CD4-positive, alpha-beta memory T cell (primary cell): ENCODE measurements around the gene GPR183. TPM values are rescaled to one million over a fixed set of nuclear protein-coding genes. Genes with fewer than 3 reads are reported as not detected.
A peak's percentile ranks its signal among the peaks of the same experiment; 100 is the strongest.

Experiments
- CTCF ChIA-PET: fragments of 350-600 bp; sonication (Branson Sonifier 250); formaldehyde crosslinking; loops from one replicate; lab custom pipeline; 2021; ENCODE audit warnings: inconsistent platforms; ENCODE audit not compliant: partially characterized antibody; lab: Charles Lee
- POLR2A ChIA-PET: fragments of 350-600 bp; sonication (Branson Sonifier 250); formaldehyde crosslinking; loops from one replicate; lab custom pipeline; 2021; ENCODE audit not compliant: partially characterized antibody; lab: Charles Lee
- DNase-seq, 5 donors: peaks; one replicate each; pipeline versions ENCODE4 v3.0.0 to v3.0.0-alpha.2; 2020 to 2022; ENCODE audit warnings: mixed read lengths in 1 of 5
- H3K27ac ChIP-seq: one replicate; pipeline ENCODE4 v1.7.0; 2013; ENCODE audit warnings: low read depth, low read length
- H3K27me3 ChIP-seq: 2 replicates; pipeline ENCODE4 v1.7.0; 2013; ENCODE audit warnings: mild to moderate bottlenecking, low read length, moderate library complexity; ENCODE audit not compliant: insufficient read depth
- H3K36me3 ChIP-seq: 2 replicates; pipeline ENCODE4 v1.7.0; 2013; ENCODE audit warnings: mild to moderate bottlenecking, low read length, moderate library complexity; ENCODE audit not compliant: insufficient read depth
- H3K4me1 ChIP-seq: 2 replicates; pipeline ENCODE4 v1.7.0; 2013; ENCODE audit warnings: mild to moderate bottlenecking, low read length, moderate library complexity; ENCODE audit not compliant: insufficient read depth
- H3K4me3 ChIP-seq, 2 donors: one replicate each; pipeline ENCODE4 v1.7.0; 2013; ENCODE audit warnings: low read length in 2 of 2, mild to moderate bottlenecking in 1 of 2
- H3K9me3 ChIP-seq, 2 donors: one replicate each; pipeline ENCODE4 v1.7.0; 2013; ENCODE audit warnings: low read length in 2 of 2, control low read depth in 1 of 2; ENCODE audit not compliant: control insufficient read depth in 1 of 2
- H3K27ac Mint-ChIP-seq, 7 donors: one replicate each; pipeline ENCODE4 v1.8.0; 2020 to 2021; ENCODE audit warnings: mixed read lengths in 7 of 7, mild to moderate bottlenecking in 6 of 7, inconsistent platforms in 3 of 7, moderate library complexity in 3 of 7
- H3K27me3 Mint-ChIP-seq, 2 donors: one replicate each; pipeline ENCODE4 v1.8.0; 2020 to 2021; ENCODE audit warnings: mixed read lengths in 2 of 2
- H3K36me3 Mint-ChIP-seq, 2 donors: one replicate each; pipeline ENCODE4 v1.8.0; 2020 to 2021; ENCODE audit warnings: mixed read lengths in 2 of 2, inconsistent platforms in 1 of 2, mild to moderate bottlenecking in 1 of 2
- H3K4me1 Mint-ChIP-seq, 4 donors: one replicate each; pipeline ENCODE4 v1.8.0; 2020 to 2021; ENCODE audit warnings: mixed read lengths in 4 of 4, mild to moderate bottlenecking in 1 of 4
- H3K4me3 Mint-ChIP-seq, 8 donors: one replicate each; pipeline ENCODE4 v1.8.0; 2020 to 2021; ENCODE audit warnings: mixed read lengths in 8 of 8, mild to moderate bottlenecking in 7 of 8, moderate library complexity in 6 of 8, inconsistent platforms in 3 of 8
- H3K9me3 Mint-ChIP-seq, 8 donors: one replicate each; pipeline ENCODE4 v1.8.0; 2020 to 2021; ENCODE audit warnings: mixed read lengths in 8 of 8, mild to moderate bottlenecking in 5 of 8, inconsistent platforms in 3 of 8, moderate library complexity in 1 of 8
- intact Hi-C: fragments of 100-400 bp; cut with micrococcal nuclease; formaldehyde crosslinking; loops from one replicate; pipeline ENCODE4 v1.15.1; 2023
- polyA plus RNA-seq, 2 donors: library from polyadenylated mRNA; unstranded; fragments of 300-500 nt; fragmentation: Illumina TruSeq; gene quantifications; one replicate each; pipeline ENCODE4 v1.2.3, GENCODE V29; 2021
- total RNA-seq, 2 experiments: library from RNA; stranded (reverse); gene quantifications; one replicate each; pipeline ENCODE4 v1.2.3, GENCODE V29; 2021

GPR183 gene
- total and polyA plus RNA-seq, 4 experiments from 2014 or later = 203 to 954 (median 383) TPM

GRCh38 chr13:99288089-99288488 is 19.1 kb downstream of the GPR183 start:
- no peaks in the 10 kb centered on the region for H3K27me3 Mint-ChIP-seq
- POLR2A ChIA-PET = interaction anchor here (0.9 to 8.2 kb wide), 13 partner anchors 8 to 147 kb away, joined by 3 to 159 read pairs (median 7); partner anchors contain the start of gene GPR183
- CTCF ChIA-PET = interaction anchor here (1.1 to 12.4 kb wide), 6 partner anchors 10 to 148 kb away, joined by 3 to 139 read pairs (median 8); no protein-coding TSS in a partner anchor
- H3K36me3 Mint-ChIP-seq = peaks cover 4 to 39% of the 10 kb centered on the region in 2 donors
- H3K27ac Mint-ChIP-seq = peak overlapping the region; percentile 88 to 95 (median 89)
- peaks cover 65 to 100% (median 81%) of the 10 kb centered on the region in 4 donors for H3K4me1 Mint-ChIP-seq
- H3K36me3 ChIP-seq = peaks cover 6% of the 10 kb centered on the region
- H3K4me3 Mint-ChIP-seq = peak overlapping the region; percentile 33 to 84 (median 60)
- no peaks in the 10 kb centered on the region for H3K9me3 Mint-ChIP-seq
- H3K9me3 ChIP-seq = no peaks in the 10 kb centered on the region
- no peak for DNase-seq
- intact Hi-C loops = loop anchor here (10.0 kb wide), 1 partner anchor 317 kb away; the partner anchor contains the start of gene CLYBL
- no peak overlapping the region for H3K4me3 ChIP-seq
- H3K27ac ChIP-seq = peak overlapping the region; percentile 18
- no peaks in the 10 kb centered on the region for H3K27me3 ChIP-seq
- peaks cover 95% of the 10 kb centered on the region for H3K4me1 ChIP-seq

GRCh38 chr13:99287551-99287950 is 19.6 kb downstream of the GPR183 start:
- peak overlapping the region in 7 of 8 donors; percentile 34 to 84 (median 72) for H3K4me3 Mint-ChIP-seq
- H3K27me3 Mint-ChIP-seq = no peaks in the 10 kb centered on the region
- intact Hi-C loops = loop anchor here (1.0 to 10.0 kb wide), 2 partner anchors 12 to 317 kb away; partner anchors contain the start of gene CLYBL
- no peak overlapping the region for H3K4me3 ChIP-seq
- H3K9me3 ChIP-seq = no peaks in the 10 kb centered on the region
- peaks cover 0 to 38% of the 10 kb centered on the region in 2 donors for H3K36me3 Mint-ChIP-seq
- no peaks in the 10 kb centered on the region for H3K9me3 Mint-ChIP-seq
- peak overlapping the region; percentile 85 to 95 (median 89) for H3K27ac Mint-ChIP-seq
- no peak for DNase-seq
- H3K36me3 ChIP-seq = peaks cover under 1% of the 10 kb centered on the region
- H3K4me1 ChIP-seq = peaks cover 95% of the 10 kb centered on the region
- ChIA-PET CTCF (interaction anchor here (1.2 to 12.4 kb wide), 4 partner anchors 15 to 149 kb away, joined by 3 to 139 read pairs (median 14); no protein-coding TSS in a partner anchor), POLR2A (interaction anchor here (1.0 to 10.2 kb wide), 8 partner anchors 9 to 69 kb away, joined by 3 to 406 read pairs (median 10); partner anchors contain the start of gene GPR183)
- peaks cover 67 to 100% (median 82%) of the 10 kb centered on the region in 4 donors for H3K4me1 Mint-ChIP-seq
- H3K27me3 ChIP-seq = no peaks in the 10 kb centered on the region
- peak overlapping the region; percentile 18 for H3K27ac ChIP-seq

- peaks cover 75 to 100% (median 88%) of the 10 kb centered on the region in 4 donors for H3K4me1 Mint-ChIP-seq
- CTCF ChIA-PET = interaction anchor here (0.5 to 12.4 kb wide), 15 partner anchors 9 to 151 kb away, joined by 3 to 139 read pairs (median 4); partner anchors contain the start of genes GPR18, GPR183 and UBAC2
- Histone ChIP-seq H3K36me3 (no peaks in the 10 kb centered on the region), H3K4me1 (peaks cover 100% of the 10 kb centered on the region), H3K27ac (peak overlapping the region; percentile 28), H3K9me3 (no peaks in the 10 kb centered on the region), H3K27me3 (no peaks in the 10 kb centered on the region), H3K4me3 (no peak overlapping the region)
- no peaks in the 10 kb centered on the region for H3K27me3 Mint-ChIP-seq
- POLR2A ChIA-PET = interaction anchor here (0.8 to 10.2 kb wide), 10 partner anchors 9 to 216 kb away, joined by 3 to 406 read pairs (median 5); partner anchors contain the start of genes GPR18, GPR183 and TM9SF2
- H3K36me3 Mint-ChIP-seq = peaks cover 2 to 38% of the 10 kb centered on the region in 2 donors
- H3K27ac Mint-ChIP-seq = peak overlapping the region; percentile 32 to 96 (median 85)
- intact Hi-C loops = loop anchor here (10.0 kb wide), 1 partner anchor 319 kb away; the partner anchor contains the start of gene CLYBL
- no peak for DNase-seq
- H3K9me3 Mint-ChIP-seq = no peaks in the 10 kb centered on the region
- H3K4me3 Mint-ChIP-seq = peak overlapping the region in 7 of 8 donors; percentile 6 to 68 (median 43)
These were observed 21.6 kb downstream of the GPR183 start for GRCh38 chr13:99285432-99286182.

- POLR2A ChIA-PET = interaction anchor here (0.7 to 10.2 kb wide), 28 partner anchors 11 to 195 kb away, joined by 3 to 406 read pairs (median 4); partner anchors contain the start of genes GPR183 and UBAC2
- Mint-ChIP-seq H3K36me3 (peaks cover 24 to 35% of the 10 kb centered on the region in 2 donors), H3K4me1 (peaks cover 78 to 100% (median 89%) of the 10 kb centered on the region in 4 donors), H3K27me3 (no peaks in the 10 kb centered on the region), H3K4me3 (peak overlapping the region; percentile 67 to 92 (median 82)), H3K27ac (peak overlapping the region; percentile 88 to 100 (median 99)), H3K9me3 (no peaks in the 10 kb centered on the region)
- H3K4me1 ChIP-seq = peaks cover 100% of the 10 kb centered on the region
- H3K27ac ChIP-seq = peak overlapping the region; percentile 66
- no peaks in the 10 kb centered on the region for H3K36me3 ChIP-seq
- peak in 4 of 5 donors; percentile 57 to 73 (median 72) for DNase-seq
- intact Hi-C loops = loop anchor here (1.0 to 10.0 kb wide), 6 partner anchors 10 to 322 kb away; partner anchors contain the start of gene CLYBL
- no peaks in the 10 kb centered on the region for H3K9me3 ChIP-seq
- CTCF ChIA-PET = interaction anchor here (1.0 to 12.4 kb wide), 16 partner anchors 10 to 154 kb away, joined by 3 to 139 read pairs (median 4); partner anchors contain the start of gene UBAC2
- H3K27me3 ChIP-seq = no peaks in the 10 kb centered on the region
- H3K4me3 ChIP-seq = peak overlapping the region in 1 of 2 donors; percentile 16
These were observed 24.7 kb downstream of the GPR183 start for GRCh38 chr13:99282264-99283231.

- peak overlapping the region; percentile 88 to 100 (median 99) for H3K27ac Mint-ChIP-seq
- Histone ChIP-seq H3K9me3 (no peaks in the 10 kb centered on the region), H3K36me3 (no peaks in the 10 kb centered on the region), H3K27ac (peak overlapping the region; percentile 66), H3K4me1 (peaks cover 96% of the 10 kb centered on the region), H3K27me3 (no peaks in the 10 kb centered on the region), H3K4me3 (peak overlapping the region in 1 of 2 donors; percentile 16)
- peak overlapping the region; percentile 67 to 92 (median 82) for H3K4me3 Mint-ChIP-seq
- H3K27me3 Mint-ChIP-seq = no peaks in the 10 kb centered on the region
- peak; percentile 65 to 79 (median 74) for DNase-seq
- CTCF ChIA-PET = interaction anchor here (1.0 to 12.4 kb wide), 14 partner anchors 11 to 155 kb away, joined by 3 to 139 read pairs (median 4); partner anchors contain the start of gene UBAC2
- intact Hi-C loops = loop anchor here (1.0 to 10.0 kb wide), 6 partner anchors 10 to 323 kb away; partner anchors contain the start of gene CLYBL
- H3K4me1 Mint-ChIP-seq = peaks cover 77 to 99% (median 88%) of the 10 kb centered on the region in 4 donors
- H3K9me3 Mint-ChIP-seq = no peaks in the 10 kb centered on the region
- POLR2A ChIA-PET = interaction anchor here (0.7 to 10.2 kb wide), 25 partner anchors 10 to 155 kb away, joined by 3 to 406 read pairs (median 4); partner anchors contain the start of genes GPR183 and UBAC2
- H3K36me3 Mint-ChIP-seq = peaks cover 27 to 32% of the 10 kb centered on the region in 2 donors
These were observed 25.4 kb downstream of the GPR183 start for GRCh38 chr13:99281811-99282263.
